Measurements from ENCODE around the gene RASGRF1.

- TF ChIP-seq CTCF (IDR thresholded peaks at IDR 0.05) (no peak), POLR2A (IDR thresholded peaks at IDR 0.05) (no peak)
Observed at GRCh38 chr15:78974272-78974918, 116.2 kb downstream of the RASGRF1 start.
